GM21786 (cell line): ENCODE data around the gene EMX1.

Experiments
- ATAC-seq: cut with Tn5 transposase; IDR thresholded peaks from one replicate; pipeline ENCODE4 v1.9.1; 2021; ENCODE audit not compliant: unreplicated experiment

The EMX1 gene

GRCh38 chr2:72917138-72917876, at the start of gene EMX1:
TSS of gene EMX1 (plus strand) at chr2:72917519. CDS start at chr2:72917853, 334 bp downstream.
- peak; percentile 38 for ATAC-seq

GRCh38 chr2:72871060-72871459, 46.3 kb upstream of the EMX1 start:
- no peak for ATAC-seq

- no peak for ATAC-seq
Measured at GRCh38 chr2:72871880-72872279, 45.4 kb upstream of the EMX1 start.

DNA sequence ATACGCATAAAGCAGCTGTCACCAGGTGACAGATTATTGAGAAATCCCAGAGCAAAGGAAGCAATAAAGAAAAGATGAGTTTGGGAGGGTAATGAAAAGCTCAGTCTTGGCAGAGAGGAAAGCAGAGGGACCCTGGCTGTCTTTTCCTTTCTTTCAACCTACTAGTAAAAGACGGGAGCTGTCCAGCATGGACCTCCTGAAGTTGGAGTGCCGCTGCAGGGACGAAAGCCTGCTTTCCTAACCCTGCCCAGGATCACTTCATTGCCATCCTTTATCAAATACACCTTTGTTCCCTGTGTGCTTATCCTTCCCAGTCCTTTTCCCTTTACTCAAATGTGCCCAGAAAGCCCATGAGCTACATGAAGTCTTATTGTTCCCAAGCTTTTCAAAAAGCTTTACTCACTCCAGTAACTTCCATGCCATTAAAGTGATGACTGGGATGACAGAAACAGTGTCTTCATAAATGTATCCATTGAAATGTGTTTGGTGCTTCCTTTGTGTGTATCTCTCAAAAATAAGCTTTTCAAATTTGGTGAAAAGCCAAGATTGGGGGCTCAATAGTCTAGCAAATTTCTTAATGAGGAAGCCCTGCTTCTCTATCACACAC, 33.9 kb upstream of the EMX1 start:
- ATAC-seq: no peak

- no peak for ATAC-seq
Measured at GRCh38 chr2:72886505-72887031, 30.8 kb upstream of the EMX1 start.

DNA sequence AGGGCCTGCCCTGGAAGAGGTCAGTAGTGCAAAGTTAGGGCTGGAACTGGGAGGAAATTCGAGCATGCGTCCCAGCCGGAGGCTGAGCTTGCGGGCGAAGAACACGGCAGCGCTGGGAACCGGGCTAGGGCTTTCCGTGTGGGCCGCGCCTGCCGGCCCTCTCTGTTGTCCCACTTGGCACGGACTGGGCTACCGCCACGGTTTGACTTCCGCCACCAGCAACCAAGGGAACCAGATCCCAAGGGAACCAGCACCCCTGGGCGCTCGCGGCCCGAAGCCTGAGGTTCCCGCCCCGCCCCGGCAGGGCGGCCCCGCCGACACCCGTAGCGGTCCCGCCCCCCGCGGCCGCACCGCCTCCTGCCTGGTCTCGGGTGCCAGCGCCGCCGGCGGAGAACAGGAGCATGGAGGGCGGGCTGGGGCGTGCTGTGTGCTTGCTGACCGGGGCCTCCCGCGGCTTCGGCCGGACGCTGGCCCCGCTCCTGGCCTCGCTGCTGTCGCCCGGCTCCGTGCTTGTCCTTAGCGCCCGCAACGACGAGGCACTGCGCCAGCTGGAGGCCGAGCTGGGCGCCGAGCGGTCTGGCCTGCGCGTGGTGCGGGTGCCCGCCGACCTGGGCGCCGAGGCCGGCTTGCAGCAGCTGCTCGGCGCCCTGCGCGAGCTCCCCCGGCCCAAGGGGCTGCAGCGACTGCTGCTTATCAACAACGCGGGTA, 30.1 kb upstream of the EMX1 start, which contains the start of gene SPR:
SPR (plus strand) TSS at position 377 of the 708 bp plus-strand sequence; CDS start at position 402, 25 bp downstream.
- peak; percentile 90 for ATAC-seq

DNA sequence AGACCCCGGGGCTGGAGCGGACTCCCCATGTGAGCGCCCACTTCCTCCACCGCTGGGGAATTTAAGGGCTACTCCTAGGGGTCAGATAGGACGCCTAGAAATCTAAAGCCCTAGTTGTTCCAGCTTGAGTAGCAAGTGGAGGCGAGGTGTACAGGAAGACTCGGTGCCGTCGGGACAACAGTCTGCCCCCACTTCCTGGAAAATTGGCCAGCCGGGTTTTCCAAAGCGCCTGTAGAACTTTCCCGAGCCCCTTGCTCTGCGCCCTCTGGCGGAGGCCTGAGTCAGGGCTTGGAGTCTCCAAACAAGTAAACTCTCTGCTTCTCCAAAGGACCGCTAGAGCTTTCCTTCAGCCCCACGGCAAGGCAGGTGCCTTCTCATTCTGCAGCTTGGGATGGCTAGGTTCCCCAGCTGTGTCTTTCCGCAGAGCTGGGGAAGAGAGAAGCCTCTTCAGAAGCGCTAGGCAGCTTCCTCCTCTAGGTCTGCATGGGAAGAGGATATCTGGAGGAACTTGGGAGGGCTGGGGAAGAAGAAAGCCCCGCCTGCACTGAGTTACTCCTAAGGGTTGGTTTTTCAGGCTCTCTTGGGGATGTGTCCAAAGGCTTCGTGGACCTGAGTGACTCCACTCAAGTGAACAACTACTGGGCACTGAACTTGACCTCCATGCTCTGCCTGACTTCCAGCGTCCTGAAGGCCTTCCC, 29.4 kb upstream of the EMX1 start:
- ATAC-seq: peak; percentile 28

DNA sequence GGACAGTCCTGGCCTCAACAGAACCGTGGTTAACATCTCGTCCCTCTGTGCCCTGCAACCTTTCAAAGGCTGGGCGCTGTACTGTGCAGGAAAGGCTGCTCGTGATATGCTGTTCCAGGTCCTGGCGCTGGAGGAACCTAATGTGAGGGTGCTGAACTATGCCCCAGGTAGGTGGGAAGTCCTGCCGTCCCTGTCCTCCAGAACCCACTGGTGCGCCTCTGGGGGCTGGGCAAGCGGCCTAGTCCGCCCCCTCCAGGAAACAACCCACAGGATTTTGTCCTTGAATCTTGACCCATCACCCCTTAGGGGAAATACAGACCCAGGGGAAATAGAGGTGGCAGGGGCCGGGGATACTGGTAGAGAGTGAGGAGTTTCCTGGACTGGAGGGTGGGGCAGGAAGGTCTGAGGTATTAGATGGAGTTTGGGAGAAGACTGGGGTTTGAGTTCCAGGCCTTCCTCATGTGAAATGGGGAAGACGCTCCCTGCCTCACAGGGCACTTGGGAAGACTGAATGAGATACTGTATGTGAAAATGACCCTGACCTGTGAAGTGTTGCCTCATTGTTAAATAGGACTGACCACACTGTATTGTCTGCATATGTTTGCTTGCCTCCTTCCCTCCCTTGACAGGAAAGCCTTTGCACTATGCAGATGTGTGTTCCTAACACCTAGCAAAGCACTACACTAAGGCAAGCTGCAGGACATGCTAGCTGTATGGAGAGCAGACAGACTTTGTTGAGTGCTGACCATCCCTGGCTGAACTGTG, 28.7 kb upstream of the EMX1 start:
- no peak for ATAC-seq

- ATAC-seq: no peak
Measured at GRCh38 chr2:72889991-72890390, 27.3 kb upstream of the EMX1 start.

DNA sequence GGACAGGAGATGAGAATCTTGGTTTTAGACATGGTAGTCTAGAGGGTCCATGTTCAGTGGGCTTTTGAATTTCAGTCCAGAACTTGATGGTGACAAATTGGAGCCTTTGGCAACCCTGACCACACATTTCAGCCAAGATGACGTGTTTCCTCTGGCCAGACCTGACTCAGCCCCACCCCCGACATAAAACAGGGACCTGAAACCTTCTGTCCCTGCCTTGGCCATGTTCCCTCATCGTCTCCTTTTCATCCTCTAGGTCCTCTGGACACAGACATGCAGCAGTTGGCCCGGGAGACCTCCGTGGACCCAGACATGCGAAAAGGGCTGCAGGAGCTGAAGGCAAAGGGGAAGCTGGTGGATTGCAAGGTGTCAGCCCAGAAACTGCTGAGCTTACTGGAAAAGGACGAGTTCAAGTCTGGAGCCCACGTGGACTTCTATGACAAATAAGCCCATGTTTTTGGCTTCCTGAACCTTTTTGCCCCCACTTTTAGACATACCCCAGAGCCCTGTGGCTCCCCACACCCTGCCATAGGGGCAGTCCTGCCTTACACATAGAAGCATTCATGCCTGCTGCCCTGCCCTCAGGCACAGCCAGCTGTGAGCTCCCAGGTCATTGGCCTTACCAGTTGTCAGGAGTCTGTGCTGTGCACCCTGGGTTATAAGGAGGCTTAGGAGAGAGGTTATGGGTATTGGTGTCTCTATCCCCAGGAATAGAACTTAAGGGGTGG, 26.1 kb upstream of the EMX1 start:
- no peak for ATAC-seq

GRCh38 chr2:72892506-72893173, 24.7 kb upstream of the EMX1 start:
- peak; percentile 53 for ATAC-seq

DNA sequence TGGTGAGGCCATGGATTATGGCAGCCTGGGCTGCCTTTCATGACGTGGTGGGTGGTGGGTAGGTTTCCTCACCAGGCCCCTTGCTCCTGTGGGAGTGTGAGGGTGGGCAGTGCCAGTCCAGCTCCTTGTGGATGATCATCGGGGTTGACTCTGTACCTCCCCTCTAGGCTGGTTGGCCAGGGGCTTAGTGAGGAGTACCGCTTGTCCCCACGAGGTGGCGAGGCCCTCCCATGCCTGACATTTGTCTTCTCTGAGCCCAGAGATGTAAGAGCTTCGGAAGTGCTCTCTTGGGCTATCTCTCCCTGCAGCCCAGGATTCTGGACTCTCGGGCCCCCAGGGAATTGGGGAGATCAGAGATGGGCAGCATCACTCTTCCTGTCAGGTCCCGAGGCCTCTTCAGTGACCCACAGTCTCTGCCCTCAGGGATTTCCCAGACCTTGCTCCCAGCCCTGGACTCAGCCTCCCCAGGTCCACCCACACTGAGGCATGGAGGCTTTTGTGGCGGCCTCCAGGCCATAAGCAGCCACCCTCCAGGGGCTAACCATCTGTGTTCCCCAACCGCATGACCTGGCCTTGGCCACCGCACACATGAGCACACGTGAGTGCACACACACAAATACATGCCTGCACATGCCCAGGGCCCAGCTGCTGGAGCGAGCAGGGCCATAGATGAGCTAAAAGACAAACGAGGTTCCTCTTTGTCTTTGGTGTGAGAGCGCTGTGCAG, 23.6 kb upstream of the EMX1 start:
- peak; percentile 71 for ATAC-seq

DNA sequence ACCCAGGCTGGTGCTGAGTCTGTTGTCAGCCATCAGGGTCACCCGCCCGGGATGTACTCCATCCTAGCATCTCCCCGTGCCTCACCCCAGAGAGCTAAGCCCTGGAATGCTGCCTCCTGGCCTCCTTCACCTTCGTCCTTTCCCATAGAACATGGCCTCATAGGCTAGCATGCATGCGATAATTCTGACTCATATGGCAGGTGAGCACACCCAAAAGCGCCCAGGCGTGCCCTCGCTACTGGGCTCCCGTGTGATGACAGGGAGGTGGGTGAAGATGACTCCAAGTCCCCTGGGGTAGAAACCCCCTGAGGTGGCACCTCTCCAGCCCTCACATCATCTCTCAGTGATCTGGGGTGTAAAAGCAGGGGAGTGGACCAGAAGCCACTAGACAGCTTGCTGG, 22.8 kb upstream of the EMX1 start:
- ATAC-seq: no peak

DNA sequence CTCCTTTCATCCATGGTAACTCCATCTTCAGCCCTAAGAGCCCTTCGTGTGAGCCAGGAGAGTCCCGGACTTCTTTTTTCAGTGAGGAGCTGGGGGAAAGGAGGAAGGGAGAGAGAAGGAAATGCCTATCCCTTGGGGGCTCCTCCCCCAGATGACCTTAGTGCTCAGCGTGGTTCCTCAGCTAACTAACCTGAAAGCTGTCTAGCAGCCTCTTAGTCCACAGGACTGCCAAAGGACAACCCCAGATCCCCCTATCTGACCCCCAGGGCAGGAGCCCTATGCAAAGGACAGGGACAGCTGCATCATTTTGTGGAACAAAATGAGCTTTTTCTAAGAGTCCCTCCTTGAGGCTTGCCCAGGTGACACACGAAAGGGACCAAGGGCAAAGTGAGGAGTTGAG, 22.2 kb upstream of the EMX1 start:
- ATAC-seq: no peak

DNA sequence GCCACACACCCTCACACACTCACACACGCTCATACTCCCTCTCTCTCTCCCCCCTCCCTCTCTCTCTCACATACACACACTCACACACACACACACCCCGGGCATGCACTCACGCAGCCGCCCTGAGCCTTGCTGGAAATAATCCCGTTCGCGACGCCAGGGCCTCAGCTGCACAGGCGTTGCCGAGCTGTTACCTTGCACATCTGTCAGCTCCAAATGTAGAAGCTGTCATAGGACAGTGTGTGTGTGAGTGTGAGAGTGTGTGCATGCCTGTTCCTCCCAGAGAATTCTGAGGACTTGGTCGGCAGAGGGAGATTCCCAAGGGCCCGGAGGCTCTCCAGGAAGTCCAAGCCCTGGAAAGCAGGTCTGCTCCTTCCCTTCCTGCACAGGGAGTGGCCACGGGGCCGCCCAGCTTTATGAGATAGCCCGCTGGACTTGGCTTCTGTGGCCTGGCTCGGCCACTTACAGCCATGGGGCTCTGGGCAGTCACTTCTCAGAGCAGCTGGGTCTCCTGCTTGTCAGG, 21.5 kb upstream of the EMX1 start:
- no peak for ATAC-seq

DNA sequence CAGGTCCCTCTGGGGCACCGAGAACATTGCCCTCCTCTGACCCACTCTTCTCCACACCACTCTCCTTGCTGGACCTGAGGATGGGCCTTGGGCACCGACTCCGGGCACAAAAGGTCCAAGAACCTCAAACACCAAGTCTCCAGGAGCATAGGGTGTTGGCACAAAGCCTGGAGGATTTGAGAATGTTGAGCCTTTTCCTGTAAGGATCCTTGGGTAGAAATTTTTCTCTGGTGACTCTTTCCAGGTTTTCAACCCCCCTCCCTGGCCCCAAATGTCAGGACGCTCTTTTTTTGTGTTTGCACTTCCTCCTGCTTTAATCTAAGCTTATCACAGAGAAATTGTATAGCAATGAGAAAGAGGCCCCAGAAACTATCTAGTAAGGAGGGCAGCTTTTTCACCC, 20.9 kb upstream of the EMX1 start:
- ATAC-seq: no peak

- ATAC-seq: no peak
Measured at GRCh38 chr2:72897785-72898584, 19.3 kb upstream of the EMX1 start.

DNA sequence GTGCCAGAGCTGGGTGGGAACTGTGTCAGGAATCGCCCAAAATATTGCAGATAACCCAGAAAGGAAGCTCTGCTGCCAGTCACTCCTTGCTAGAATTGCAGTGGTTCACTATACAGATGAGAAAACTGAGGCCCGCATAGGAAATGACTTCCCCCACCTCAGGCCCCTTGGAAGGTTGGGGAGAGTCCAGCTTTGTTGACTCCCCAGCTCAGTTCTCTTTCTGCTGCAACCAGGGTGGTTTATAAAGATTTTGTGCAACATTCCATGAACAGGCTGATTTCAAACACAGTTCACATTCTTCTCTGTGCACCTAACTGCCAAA, 18.8 kb upstream of the EMX1 start:
- ATAC-seq: no peak
